ENCODE results near the gene SAMSN1. TPM values are rescaled to one million over a fixed set of nuclear protein-coding genes. Genes with fewer than 3 reads are reported as not detected.

Gene SAMSN1
- total and polyA plus RNA-seq, 2 of the 8 experiments (the other 6 are each of a cell fraction or from before 2014, with no cell fraction given), result 0.50 to 3.0 TPM

- no peak overlapping the region for H3K4ac ChIP-seq (replicated peaks; ENCODE audit: insufficient read length, low read depth, low read length)
- 95% methylated on average over 6 of the region's 6 CpGs; no CpG with 5 or more reads in 1 of the 2 experiments for WGBS, 2 experiments (ENCODE audit: extremely low coverage in 1 of 2, insufficient coverage in 1 of 2, insufficient read length in 1 of 2, insufficient replicate concordance in 2 of 2, low coverage in 1 of 2, low lambda C conversion rate in 2 of 2, missing lambda C conversion rate in 1 of 2)
- H4K8ac ChIP-seq (ENCODE audit: extremely low read depth, insufficient read depth, low read length), result no peak overlapping the region
- no peak overlapping the region for H2BK20ac ChIP-seq (ENCODE audit: low read length)
- H3K4me1 ChIP-seq (replicated peaks in 1 of 4; ENCODE audit: control insufficient read depth in 3 of 4, insufficient read depth in 4 of 4, low read length in 3 of 4), result no peaks in the 10 kb centered on the region
- H3K14ac ChIP-seq (ENCODE audit: insufficient read length), result no peak overlapping the region
- CTCF ChIA-PET (ENCODE audit: partially characterized antibody), result interaction anchor here (0.6 to 1.2 kb wide), 2 partner anchors 129 to 1423 kb away, joined by 3 to 4 read pairs; no protein-coding TSS in a partner anchor
- no peak overlapping the region for H2AFZ ChIP-seq (ENCODE audit: low read length)
- H4K5ac ChIP-seq (ENCODE audit: insufficient read length, low read depth, low read length), result no peak overlapping the region
- H3K4me3 ChIP-seq (ENCODE audit: extremely low read depth in 1 of 4, insufficient read depth in 2 of 4, low read depth in 3 of 4, low read length in 4 of 4), result no peak overlapping the region
- no peak overlapping the region for H2AK5ac ChIP-seq (ENCODE audit: low read depth, low read length)
- H2BK12ac ChIP-seq (ENCODE audit: low read depth, low read length), result no peak overlapping the region
- no peaks in the 10 kb centered on the region for H3K23me2 ChIP-seq (ENCODE audit: low read depth, low read length)
- no peak overlapping the region for H3K18ac ChIP-seq (ENCODE audit: extremely low read depth, low read length)
- H3K79me2 ChIP-seq (ENCODE audit: control insufficient read depth in 1 of 2, insufficient read depth in 2 of 2, low read length in 2 of 2), result no peaks in the 10 kb centered on the region
- no peak overlapping the region for H3K27ac ChIP-seq (ENCODE audit: low read depth, low read length)
- no peak overlapping the region for H3K23ac ChIP-seq (ENCODE audit: insufficient read length)
- H2BK120ac ChIP-seq (replicated peaks; ENCODE audit: low read depth, low read length), result no peak overlapping the region
- FAIRE-seq, result no peak
- H4K91ac ChIP-seq (replicated peaks; ENCODE audit: insufficient read length, low read length), result no peak overlapping the region
- no peak overlapping the region for H3K9ac ChIP-seq (replicated peaks in 1 of 4; ENCODE audit: extremely low read depth in 1 of 4, low read depth in 3 of 4, low read length in 3 of 4)
- H3K4me2 ChIP-seq (ENCODE audit: insufficient read depth in 1 of 2, low read depth in 2 of 2, low read length in 2 of 2), result no peak overlapping the region
- POLR2A ChIA-PET (ENCODE audit: partially characterized antibody), result no interaction called here
- no peak overlapping the region for H3K56ac ChIP-seq (replicated peaks; ENCODE audit: insufficient read length, low read depth, low read length)
- no peak overlapping the region for H2BK5ac ChIP-seq (ENCODE audit: low read depth, low read length)
- H3K79me1 ChIP-seq (ENCODE audit: low read depth, low read length), result no peaks in the 10 kb centered on the region
- no peaks in the 10 kb centered on the region for H3K9me3 ChIP-seq (ENCODE audit: insufficient read depth in 2 of 2, low read depth in 1 of 2, low read length in 1 of 2)
- H3K27me3 ChIP-seq (replicated peaks in 1 of 4; ENCODE audit: control insufficient read depth in 3 of 4, extremely low read depth in 1 of 4, insufficient read depth in 3 of 4, low read length in 3 of 4), result no peaks in the 10 kb centered on the region
- H2BK15ac ChIP-seq (ENCODE audit: low read length), result no peak overlapping the region
- DNase-seq (ENCODE audit: low read depth in 1 of 2, low spot score in 2 of 2), result no peak
- no peaks in the 10 kb centered on the region for H4K20me1 ChIP-seq (replicated peaks in 1 of 2; ENCODE audit: control insufficient read depth in 1 of 2, insufficient read depth in 2 of 2, low read length in 2 of 2)
- no peaks in the 10 kb centered on the region for H3K36me3 ChIP-seq (ENCODE audit: control insufficient read depth in 2 of 4, insufficient read depth in 4 of 4, low read length in 3 of 4)
- TF ChIP-seq YY1 (IDR thresholded peaks at IDR 0.05; ENCODE audit: low read depth, low read length) (no peak), E2F6 (IDR thresholded peaks at IDR 0.05) (no peak), TBP (IDR thresholded peaks at IDR 0.05; ENCODE audit: low read depth, low read length) (no peak), CTCF (IDR thresholded peaks at IDR 0.05; ENCODE audit: control extremely low read depth in 1 of 3, insufficient read depth in 1 of 3, low read depth in 1 of 3, low read length in 3 of 3) (no peak), SIRT6 (IDR thresholded peaks at IDR 0.05; ENCODE audit: low read length) (no peak), GTF2F1 (IDR thresholded peaks at IDR 0.05; ENCODE audit: borderline replicate concordance, low read depth, low read length) (no peak), JUND (IDR thresholded peaks at IDR 0.05; ENCODE audit: low read length) (no peak), PHF8 (conservative IDR thresholded peaks at IDR 0.05; ENCODE audit: low read depth, low read length) (no peak), MAX (IDR thresholded peaks at IDR 0.05) (no peak), TEAD4 (IDR thresholded peaks at IDR 0.05; ENCODE audit: low read depth, low read length) (no peak), JUN (IDR thresholded peaks at IDR 0.05; ENCODE audit: low read depth, low read length) (no peak), POLR2AphosphoS5 (IDR thresholded peaks at IDR 0.05; ENCODE audit: low read depth, low read length) (no peak)
Measured at GRCh38 chr21:14569868-14570267, 23.8 kb upstream of the SAMSN1 start.

Measured in H1 (cell line).